DMS53 (cell line): Measurements from ENCODE around the gene LILRA6.

Experiments
- DNase-seq: peaks from one replicate; lab custom pipeline; 2025; lab: John Stamatoyannopoulos, UW

The LILRA6 gene

DNA sequence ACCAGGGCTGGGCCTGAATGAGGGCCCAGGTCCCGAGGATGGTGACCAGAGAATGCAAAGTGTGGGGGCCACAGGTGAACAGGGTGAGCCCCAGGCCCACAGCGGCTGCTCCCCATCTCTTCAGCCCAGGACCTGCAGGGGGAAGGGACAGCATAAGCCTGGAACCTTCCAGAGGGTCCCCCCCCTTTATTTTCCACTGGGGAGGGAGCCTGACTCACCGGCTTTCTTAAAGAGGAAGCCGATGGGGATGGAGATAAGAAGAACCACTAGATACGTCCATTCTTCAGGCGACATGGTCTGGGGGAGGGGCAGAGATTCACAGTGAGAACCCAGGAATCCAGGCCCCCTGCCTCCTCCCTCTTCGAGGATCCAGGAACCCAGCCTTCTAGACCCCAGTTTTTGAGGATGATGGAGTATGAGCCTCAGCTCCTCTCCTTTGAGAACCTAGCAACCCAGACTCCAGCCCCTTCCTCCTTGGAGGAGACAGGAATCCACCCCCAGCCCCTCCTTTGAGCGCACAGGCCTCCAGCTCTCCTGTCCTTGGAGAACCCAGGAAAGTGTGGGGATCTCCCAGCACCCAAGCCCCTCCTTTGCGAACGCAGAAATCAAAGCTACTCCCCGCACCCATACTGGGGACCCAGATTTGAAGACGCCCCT lies 54.2 kb downstream of the LILRA6 start:
- no peak for DNase-seq

DNA sequence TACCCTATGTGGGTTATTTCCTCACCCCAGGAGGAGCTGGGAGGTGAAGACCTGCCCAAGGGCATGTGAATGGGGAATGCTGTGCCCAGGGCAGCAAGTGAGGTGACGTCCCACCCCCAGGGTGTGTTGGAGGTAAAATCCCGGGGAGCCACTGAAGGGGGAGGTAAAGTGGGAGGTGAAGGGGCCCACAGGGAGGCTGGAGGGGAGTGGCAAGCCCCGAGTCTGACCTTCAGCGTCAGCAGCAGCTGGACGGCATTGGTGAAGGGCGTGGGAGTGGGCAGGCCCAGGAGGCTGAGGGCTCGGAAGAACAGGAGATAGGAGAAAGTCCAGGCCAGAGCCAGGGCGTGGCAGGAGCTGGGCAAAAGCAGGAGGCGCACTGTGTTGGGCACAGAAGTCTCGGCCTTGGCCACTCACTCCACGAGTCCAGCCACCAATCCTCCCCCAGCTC lies 55.6 kb downstream of the LILRA6 start:
- DNase-seq, result no peak
